H1 (cell line): ENCODE results near the gene ENO2.

ENCODE experiments used
- ASH2L ChIP-seq: fragments of 200-600, 300-600 bp; sonication (generic); IDR thresholded peaks from one replicate; pipeline ENCODE4 v1.7.1; 2017; ENCODE audit warnings: low read length
- CHD2 ChIP-seq: IDR thresholded peaks from 2 replicates; pipeline ENCODE4 v1.6.1; 2012; ENCODE audit warnings: low read length, improper control_type of control experiment
- EP300 ChIP-seq, 2 experiments: IDR thresholded peaks; 1 replicate in 1 of 2; 2 replicates in 1 of 2; pipeline ENCODE4 v1.6.1; 2011 to 2012; ENCODE audit warnings: low read depth in 2 of 2, low read length in 2 of 2, mild to moderate bottlenecking in 2 of 2, borderline replicate concordance in 1 of 2, inconsistent platforms in 1 of 2, moderate library complexity in 1 of 2
- FOSL1 ChIP-seq: IDR thresholded peaks from 2 replicates; pipeline ENCODE4 v1.6.1; 2011; ENCODE audit warnings: mild to moderate bottlenecking, low read depth, low read length, moderate library complexity; ENCODE audit not compliant: insufficient read depth
- MAFK ChIP-seq: IDR thresholded peaks from 2 replicates; pipeline ENCODE4 v1.6.1; 2012; ENCODE audit warnings: low read depth, mild to moderate bottlenecking, improper control_type of control experiment, low read length
- RBBP5 ChIP-seq: IDR thresholded peaks from 2 replicates; pipeline ENCODE4 v1.7.1; 2012; ENCODE audit warnings: low read depth, mild to moderate bottlenecking, inconsistent platforms, low read length, moderate library complexity, borderline replicate concordance
- RFX5 ChIP-seq: IDR thresholded peaks from 2 replicates; pipeline ENCODE4 v1.6.1; 2011; ENCODE audit warnings: low read depth, low read length, improper control_type of control experiment, borderline replicate concordance
- SIX5 ChIP-seq: IDR thresholded peaks from 2 replicates; pipeline ENCODE4 v1.6.1; 2011; ENCODE audit warnings: mild to moderate bottlenecking, low read depth, low read length
- ZNF274 ChIP-seq: IDR thresholded peaks from 2 replicates; pipeline ENCODE4 v1.7.0; 2012; ENCODE audit warnings: low read length, borderline replicate concordance; ENCODE audit errors: extremely low read depth
- TF ChIP-seq, protein P1 (sequence below), 3 experiments: IDR thresholded peaks; 1 replicate in 2 of 3; 2 replicates in 1 of 3; pipeline versions ENCODE4 v1.5.1 to v1.6.1; 2011; ENCODE audit warnings: low read length in 3 of 3, mild to moderate bottlenecking in 3 of 3, inconsistent platforms in 2 of 3, low read depth in 1 of 3, moderate library complexity in 1 of 3; ENCODE audit not compliant: insufficient read depth in 1 of 3; ENCODE audit errors: control extremely low read depth in 1 of 3
- TF ChIP-seq, protein P2 (sequence below): IDR thresholded peaks from 2 replicates; pipeline ENCODE4 v1.6.1; 2012; ENCODE audit warnings: low read length, inconsistent platforms

DNA sequence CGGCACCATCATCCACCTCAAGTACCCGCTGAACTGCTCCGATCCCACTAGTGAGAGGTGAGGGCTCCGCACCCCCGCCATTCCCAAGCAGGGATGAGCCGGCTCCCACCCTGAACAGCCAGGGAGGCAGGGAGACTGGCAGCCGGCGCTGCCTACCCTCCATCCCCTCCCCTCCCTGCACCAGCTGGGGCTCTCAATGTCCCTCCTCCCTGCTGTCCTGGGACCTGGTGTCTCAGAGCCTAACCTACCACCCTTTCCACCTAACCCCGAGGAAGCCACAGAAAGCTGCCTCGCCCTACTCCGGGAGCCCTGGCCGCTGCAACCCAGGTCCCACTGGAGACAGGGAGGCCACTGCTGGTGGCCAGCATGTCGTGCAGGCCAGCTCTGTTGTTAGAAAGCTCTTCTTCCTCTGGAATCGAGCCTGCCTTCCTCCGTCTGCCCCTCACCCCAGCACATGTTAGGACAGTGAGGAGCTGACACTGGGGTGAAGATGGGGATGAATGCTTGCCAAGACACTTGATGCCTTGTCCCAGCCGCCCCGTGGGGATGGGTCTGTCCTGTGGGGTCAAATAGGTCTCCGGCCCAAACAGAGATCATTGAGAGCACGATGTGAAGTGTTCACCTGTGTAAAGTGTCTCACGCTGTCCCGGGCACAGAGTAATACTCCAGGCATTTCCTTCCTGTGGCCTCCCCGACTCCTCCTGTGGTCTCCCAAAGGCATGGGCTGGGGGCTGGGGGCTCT lies 37.9 kb downstream of the ENO2 start:
- TF ChIP-seq, protein P1, sequence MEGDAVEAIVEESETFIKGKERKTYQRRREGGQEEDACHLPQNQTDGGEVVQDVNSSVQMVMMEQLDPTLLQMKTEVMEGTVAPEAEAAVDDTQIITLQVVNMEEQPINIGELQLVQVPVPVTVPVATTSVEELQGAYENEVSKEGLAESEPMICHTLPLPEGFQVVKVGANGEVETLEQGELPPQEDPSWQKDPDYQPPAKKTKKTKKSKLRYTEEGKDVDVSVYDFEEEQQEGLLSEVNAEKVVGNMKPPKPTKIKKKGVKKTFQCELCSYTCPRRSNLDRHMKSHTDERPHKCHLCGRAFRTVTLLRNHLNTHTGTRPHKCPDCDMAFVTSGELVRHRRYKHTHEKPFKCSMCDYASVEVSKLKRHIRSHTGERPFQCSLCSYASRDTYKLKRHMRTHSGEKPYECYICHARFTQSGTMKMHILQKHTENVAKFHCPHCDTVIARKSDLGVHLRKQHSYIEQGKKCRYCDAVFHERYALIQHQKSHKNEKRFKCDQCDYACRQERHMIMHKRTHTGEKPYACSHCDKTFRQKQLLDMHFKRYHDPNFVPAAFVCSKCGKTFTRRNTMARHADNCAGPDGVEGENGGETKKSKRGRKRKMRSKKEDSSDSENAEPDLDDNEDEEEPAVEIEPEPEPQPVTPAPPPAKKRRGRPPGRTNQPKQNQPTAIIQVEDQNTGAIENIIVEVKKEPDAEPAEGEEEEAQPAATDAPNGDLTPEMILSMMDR (IDR thresholded peaks at IDR 0.05; ENCODE audit: control extremely low read depth in 1 of 3, insufficient read depth in 1 of 3, low read depth in 1 of 3, low read length in 3 of 3) = no peak
- TF ChIP-seq RFX5 (no peak), FOSL1 (no peak), MAFK (no peak), SIX5 (no peak), ZNF274 (no peak), ASH2L (no peak), EP300 (IDR thresholded peaks at IDR 0.05; ENCODE audit: borderline replicate concordance in 1 of 2, low read depth in 2 of 2, low read length in 2 of 2) (no peak), CHD2 (no peak), RBBP5 (no peak)
- TF ChIP-seq, protein P2, sequence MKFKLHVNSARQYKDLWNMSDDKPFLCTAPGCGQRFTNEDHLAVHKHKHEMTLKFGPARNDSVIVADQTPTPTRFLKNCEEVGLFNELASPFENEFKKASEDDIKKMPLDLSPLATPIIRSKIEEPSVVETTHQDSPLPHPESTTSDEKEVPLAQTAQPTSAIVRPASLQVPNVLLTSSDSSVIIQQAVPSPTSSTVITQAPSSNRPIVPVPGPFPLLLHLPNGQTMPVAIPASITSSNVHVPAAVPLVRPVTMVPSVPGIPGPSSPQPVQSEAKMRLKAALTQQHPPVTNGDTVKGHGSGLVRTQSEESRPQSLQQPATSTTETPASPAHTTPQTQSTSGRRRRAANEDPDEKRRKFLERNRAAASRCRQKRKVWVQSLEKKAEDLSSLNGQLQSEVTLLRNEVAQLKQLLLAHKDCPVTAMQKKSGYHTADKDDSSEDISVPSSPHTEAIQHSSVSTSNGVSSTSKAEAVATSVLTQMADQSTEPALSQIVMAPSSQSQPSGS = no peak
